Peyer's patch (tissue), 4 donors: ENCODE data around the gene FILIP1L.

Source experiments
- CTCF ChIP-seq, 6 experiments: fragments of 450-650 bp in 4 of 6; fragments of 200-600 bp in 2 of 6; sonication (generic) in 1 of 6; IDR thresholded peaks; one replicate each; pipeline ENCODE4 v1.5.1; 2017 to 2019; ENCODE audit warnings: antibody characterized with exemption in 6 of 6, mild to moderate bottlenecking in 3 of 6, moderate library complexity in 1 of 6
- POLR2A ChIP-seq, 2 donors: fragments of 450-650 bp; IDR thresholded peaks; one replicate each; pipeline ENCODE4 v1.5.1; 2017; ENCODE audit warnings: antibody characterized with exemption in 2 of 2, mild to moderate bottlenecking in 2 of 2, moderate library complexity in 2 of 2

GRCh38 chr3:99829844-99830243, 284.5 kb downstream of the FILIP1L start:
- TF ChIP-seq CTCF (IDR thresholded peaks at IDR 0.05) (no peak), POLR2A (IDR thresholded peaks at IDR 0.05) (no peak)
